GM12878 (cell line): ENCODE data around the gene CHID1. TPM values are rescaled to one million over a fixed set of nuclear protein-coding genes. Genes with fewer than 3 reads are reported as not detected.

Experiments
- BRCA1 ChIP-seq: IDR thresholded peaks from 2 replicates; pipeline ENCODE4 v1.6.1; 2011; ENCODE audit warnings: low read depth, low read length, improper control_type of control experiment
- EGR1 ChIP-seq, 2 experiments: IDR thresholded peaks; 1 replicate in 1 of 2; 2 replicates in 1 of 2; pipeline ENCODE4 v1.6.1; 2011 to 2012; ENCODE audit warnings: low read depth in 2 of 2, low read length in 2 of 2, borderline replicate concordance in 1 of 2, mild to moderate bottlenecking in 1 of 2, moderate library complexity in 1 of 2
- EP300 ChIP-seq, 2 experiments: fragments of 150-350 bp in 1 of 2; IDR thresholded peaks; 2 replicates each; pipeline ENCODE4 v1.6.1; 2011 to 2012; ENCODE audit warnings: low read depth in 2 of 2, low read length in 2 of 2, borderline replicate concordance in 1 of 2, improper control_type of control experiment in 1 of 2, inconsistent platforms in 1 of 2; ENCODE audit not compliant: control insufficient read depth in 1 of 2
- IKZF1 ChIP-seq: fragments of 450-650 bp; conservative IDR thresholded peaks from 2 replicates; pipeline ENCODE4 v1.6.1; 2017; ENCODE audit warnings: antibody characterized with exemption, mild to moderate bottlenecking
- IRF4 ChIP-seq: IDR thresholded peaks from 2 replicates; pipeline ENCODE4 v1.6.1; 2011; ENCODE audit warnings: low read depth, low read length
- KDM1A ChIP-seq: fragments of 200-600 bp; sonication (generic); IDR thresholded peaks from 2 replicates; pipeline ENCODE4 v1.6.1; 2016; ENCODE audit warnings: borderline replicate concordance
- MEF2A ChIP-seq: IDR thresholded peaks from 2 replicates; pipeline ENCODE4 v1.6.1; 2011; ENCODE audit warnings: low read depth, mild to moderate bottlenecking, low read length, moderate library complexity; ENCODE audit not compliant: insufficient read depth
- MXI1 ChIP-seq: fragments of 150-350 bp; IDR thresholded peaks from 2 replicates; pipeline ENCODE4 v1.6.1; 2011; ENCODE audit warnings: low read depth, mild to moderate bottlenecking, inconsistent platforms, low read length, improper control_type of control experiment
- NKRF ChIP-seq: fragments of 450-650 bp; conservative IDR thresholded peaks from 2 replicates; pipeline ENCODE4 v1.6.1; 2017; ENCODE audit warnings: mild to moderate bottlenecking, moderate library complexity
- NRF1 ChIP-seq: conservative IDR thresholded peaks from 2 replicates; pipeline ENCODE4 v1.6.1; 2011; ENCODE audit warnings: mild to moderate bottlenecking, low read depth, low read length, improper control_type of control experiment
- PAX5 ChIP-seq: IDR thresholded peaks from 2 replicates; pipeline ENCODE4 v1.6.1; 2011; ENCODE audit warnings: low read depth, low read length, borderline replicate concordance
- POLR2AphosphoS2 ChIP-seq: IDR thresholded peaks from 2 replicates; pipeline ENCODE4 v1.6.1; 2011; ENCODE audit warnings: low read depth, mild to moderate bottlenecking, low read length, improper control_type of control experiment, moderate library complexity
- POU2F2 ChIP-seq: IDR thresholded peaks from 3 replicates; pipeline ENCODE4 v1.6.1; 2011; ENCODE audit warnings: low read depth, mild to moderate bottlenecking, low read length, borderline replicate concordance
- RAD51 ChIP-seq: fragments of 450-650 bp; IDR thresholded peaks from 2 replicates; pipeline ENCODE4 v1.6.1; 2016; ENCODE audit warnings: moderate library complexity, mild to moderate bottlenecking, inconsistent platforms
- RBBP5 ChIP-seq: fragments of 200-600 bp; sonication (generic); conservative IDR thresholded peaks from 2 replicates; pipeline ENCODE4 v1.6.1; 2016
- RELB ChIP-seq: fragments of 450-650 bp; IDR thresholded peaks from 2 replicates; pipeline ENCODE4 v1.6.1; 2017; ENCODE audit warnings: low read depth, mild to moderate bottlenecking, moderate library complexity
- RFX5 ChIP-seq: IDR thresholded peaks from 2 replicates; pipeline ENCODE4 v1.6.1; 2011; ENCODE audit warnings: low read depth, low read length, improper control_type of control experiment
- RUNX3 ChIP-seq: IDR thresholded peaks from 2 replicates; pipeline ENCODE4 v1.6.1; 2012; ENCODE audit warnings: low read length, inconsistent platforms
- SIX5 ChIP-seq: IDR thresholded peaks from 2 replicates; pipeline ENCODE4 v1.6.1; 2011; ENCODE audit warnings: mild to moderate bottlenecking, low read depth, low read length, moderate library complexity; ENCODE audit not compliant: severe bottlenecking
- SMC3 ChIP-seq: IDR thresholded peaks from 2 replicates; pipeline ENCODE4 v1.6.1; 2011; ENCODE audit warnings: low read length, improper control_type of control experiment, borderline replicate concordance
- TAF1 ChIP-seq: IDR thresholded peaks from 2 replicates; pipeline ENCODE4 v1.6.1; 2011; ENCODE audit warnings: mild to moderate bottlenecking, low read depth, low read length, borderline replicate concordance
- TCF12 ChIP-seq: IDR thresholded peaks from 2 replicates; pipeline ENCODE4 v1.6.1; 2011; ENCODE audit warnings: low read depth, mild to moderate bottlenecking, low read length
- ZNF622 ChIP-seq: fragments of 450-650 bp; IDR thresholded peaks from 2 replicates; pipeline ENCODE4 v1.6.1; 2017; ENCODE audit warnings: mild to moderate bottlenecking, inconsistent platforms
- polyA plus RNA-seq, 11 experiments: library from polyadenylated mRNA; depleted of rRNA in 4 of 11; unstranded in 6 of 11; stranded (reverse) in 5 of 11; fragments of >200 nt; fragmentation: Nextera tagmentation in 4 of 11; fragmentation: Illumina TruSeq in 1 of 11; extraction: Ambion mirVana in 4 of 11; extraction: Trizol in 1 of 11; gene quantifications; 1 replicate in 1 of 11; 2 replicates in 10 of 11; pipeline versions ENCODE4 v1.2.1 to v1.2.3, GENCODE V29; 2011 to 2016; ENCODE audit warnings: inconsistent platforms in 2 of 11, missing spikeins in 2 of 11, low read depth in 1 of 11
- total RNA-seq, 4 experiments: library from RNA; depleted of rRNA in 3 of 4; stranded (reverse); fragments of >200 nt in 3 of 4; fragmentation: Illumina TruSeq in 1 of 4; extraction: Trizol in 1 of 4; gene quantifications; 2 replicates each; pipeline versions ENCODE4 v1.2.1 to v1.2.3, GENCODE V29; 2013 to 2021
- TF ChIP-seq, protein P1 (sequence below): IDR thresholded peaks from 2 replicates; pipeline ENCODE4 v1.6.1; 2012; ENCODE audit warnings: low read depth, low read length, improper control_type of control experiment
- TF ChIP-seq, protein P2 (sequence below), 3 experiments: IDR thresholded peaks in 2 of 3; conservative IDR thresholded peaks in 1 of 3; 2 replicates each; pipeline ENCODE4 v1.5.1; 2011; ENCODE audit warnings: low read depth in 3 of 3, low read length in 3 of 3, mild to moderate bottlenecking in 3 of 3, control low read depth in 2 of 3, moderate library complexity in 2 of 3, inconsistent platforms in 1 of 3, mixed read lengths in 1 of 3; ENCODE audit not compliant: control insufficient read depth in 2 of 3, insufficient read depth in 1 of 3; ENCODE audit errors: extremely low read depth in 1 of 3

CHID1 gene
- total and polyA plus RNA-seq, 10 of the 15 experiments (the other 5 are each of a cell fraction or from before 2014, with no cell fraction given), result 4.8 to 75.2 (median 30.1) TPM

- peak; percentile 92 for TF ChIP-seq NKRF
- TF ChIP-seq EP300 (IDR thresholded peaks at IDR 0.05; ENCODE audit: borderline replicate concordance in 1 of 2, control insufficient read depth in 1 of 2, low read depth in 2 of 2, low read length in 2 of 2), result 0 out of 4 replicates have a peak, but pooled peaks of 1 of the 2 experiments have one; percentile 10
- no peak for TF ChIP-seq RBBP5
- peak; percentile 60 for TF ChIP-seq SIX5
- no peak for TF ChIP-seq BRCA1
- TF ChIP-seq TAF1, result peak; percentile 95
- TF ChIP-seq SMC3, result no peak
- TF ChIP-seq RELB, result peak; percentile 98
- TF ChIP-seq IKZF1, result peak; percentile 99
- no peak for TF ChIP-seq KDM1A
- TF ChIP-seq TCF12, result peak; percentile 65; the same call in 1 of the 2 replicates
- TF ChIP-seq MEF2A, result no peak
- 0 out of 2 replicates have a peak, but pooled peaks have one; percentile 20 for TF ChIP-seq NRF1
- no peak for TF ChIP-seq RAD51
- TF ChIP-seq POU2F2, result peak; percentile 93
- TF ChIP-seq MXI1, result peak; percentile 97
- TF ChIP-seq, protein P1, sequence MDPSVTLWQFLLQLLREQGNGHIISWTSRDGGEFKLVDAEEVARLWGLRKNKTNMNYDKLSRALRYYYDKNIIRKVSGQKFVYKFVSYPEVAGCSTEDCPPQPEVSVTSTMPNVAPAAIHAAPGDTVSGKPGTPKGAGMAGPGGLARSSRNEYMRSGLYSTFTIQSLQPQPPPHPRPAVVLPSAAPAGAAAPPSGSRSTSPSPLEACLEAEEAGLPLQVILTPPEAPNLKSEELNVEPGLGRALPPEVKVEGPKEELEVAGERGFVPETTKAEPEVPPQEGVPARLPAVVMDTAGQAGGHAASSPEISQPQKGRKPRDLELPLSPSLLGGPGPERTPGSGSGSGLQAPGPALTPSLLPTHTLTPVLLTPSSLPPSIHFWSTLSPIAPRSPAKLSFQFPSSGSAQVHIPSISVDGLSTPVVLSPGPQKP, result no peak; the same call in 1 of the 2 replicates
- TF ChIP-seq EGR1 (IDR thresholded peaks at IDR 0.05; ENCODE audit: borderline replicate concordance in 1 of 2, low read depth in 2 of 2, low read length in 2 of 2), result peak in 1 of 2 experiments; percentile 84; a peak in 2 of 3 replicates
- TF ChIP-seq RUNX3, result peak; percentile 88
- TF ChIP-seq, protein P2, sequence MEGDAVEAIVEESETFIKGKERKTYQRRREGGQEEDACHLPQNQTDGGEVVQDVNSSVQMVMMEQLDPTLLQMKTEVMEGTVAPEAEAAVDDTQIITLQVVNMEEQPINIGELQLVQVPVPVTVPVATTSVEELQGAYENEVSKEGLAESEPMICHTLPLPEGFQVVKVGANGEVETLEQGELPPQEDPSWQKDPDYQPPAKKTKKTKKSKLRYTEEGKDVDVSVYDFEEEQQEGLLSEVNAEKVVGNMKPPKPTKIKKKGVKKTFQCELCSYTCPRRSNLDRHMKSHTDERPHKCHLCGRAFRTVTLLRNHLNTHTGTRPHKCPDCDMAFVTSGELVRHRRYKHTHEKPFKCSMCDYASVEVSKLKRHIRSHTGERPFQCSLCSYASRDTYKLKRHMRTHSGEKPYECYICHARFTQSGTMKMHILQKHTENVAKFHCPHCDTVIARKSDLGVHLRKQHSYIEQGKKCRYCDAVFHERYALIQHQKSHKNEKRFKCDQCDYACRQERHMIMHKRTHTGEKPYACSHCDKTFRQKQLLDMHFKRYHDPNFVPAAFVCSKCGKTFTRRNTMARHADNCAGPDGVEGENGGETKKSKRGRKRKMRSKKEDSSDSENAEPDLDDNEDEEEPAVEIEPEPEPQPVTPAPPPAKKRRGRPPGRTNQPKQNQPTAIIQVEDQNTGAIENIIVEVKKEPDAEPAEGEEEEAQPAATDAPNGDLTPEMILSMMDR (IDR thresholded peaks at IDR 0.05 in 2 of 3, conservative IDR thresholded peaks at IDR 0.05 in 1 of 3; ENCODE audit: control insufficient read depth in 2 of 3, extremely low read depth in 1 of 3, insufficient read depth in 1 of 3, low read depth in 3 of 3, low read length in 3 of 3), result no peak
- TF ChIP-seq ZNF622, result no peak
- peak; percentile 95 for TF ChIP-seq POLR2AphosphoS2
- no peak for TF ChIP-seq IRF4
- no peak for TF ChIP-seq PAX5
- TF ChIP-seq RFX5, result no peak
Measured at GRCh38 chr11:842370-843002, 68.1 kb downstream of the CHID1 start, which contains the start of the genes POLR2L and TSPAN4 (continued).
